SK-N-SH (cell line): ENCODE data around the gene CAP2. TPM values are rescaled to one million over a fixed set of nuclear protein-coding genes. Genes with fewer than 3 reads are reported as not detected.

Source experiments
- CTCF ChIA-PET: fragments of 300-600, 350-600 bp; formaldehyde crosslinking; extraction: SDS; loops from one replicate; lab custom pipeline; 2021; lab: Yijun Ruan, JAX
- POLR2A ChIA-PET: fragments of 350-600 bp; sonication (Branson Sonifier 250); formaldehyde crosslinking; extraction: SDS; loops from one replicate; lab custom pipeline; 2020; ENCODE audit warnings: antibody characterized with exemption, inconsistent platforms; lab: Yijun Ruan, JAX
- DNase-seq: peaks from one replicate; pipeline ENCODE4 v3.0.0; 2012
- H2AFZ ChIP-seq: fragments of 200-600 bp; sonication (generic); 2 replicates; pipeline ENCODE4 v1.8.1; 2016; ENCODE audit warnings: antibody characterized with exemption, mild to moderate bottlenecking, low read depth
- H3F3A ChIP-seq: fragments of 200-600 bp; sonication (generic); replicated peaks from 2 replicates; pipeline ENCODE3; 2016; ENCODE audit warnings: antibody characterized with exemption, mild to moderate bottlenecking; ENCODE audit not compliant: insufficient read depth
- H3K27ac ChIP-seq, 2 experiments: fragments of 200-500 bp in 1 of 2; fragments of 200-600 bp in 1 of 2; sonication (Bioruptor generic) in 1 of 2; sonication (generic), shearing (Covaris generic) in 1 of 2; 2 replicates each; pipeline versions ENCODE4 v1.5.1 to v1.6.1; 2014 to 2016; ENCODE audit warnings: low read depth in 2 of 2, inconsistent platforms in 1 of 2, low read length in 1 of 2, mild to moderate bottlenecking in 1 of 2, mixed read lengths in 1 of 2
- H3K27me3 ChIP-seq: fragments of 200-600 bp; sonication (generic), shearing (Covaris generic); 2 replicates; pipeline ENCODE4 v1.6.1; 2016; ENCODE audit warnings: mixed run types; ENCODE audit not compliant: insufficient read depth
- H3K36me3 ChIP-seq, 2 experiments: fragments of 200-500 bp in 1 of 2; fragments of 200-600 bp in 1 of 2; sonication (Bioruptor generic) in 1 of 2; sonication (generic) in 1 of 2; replicated peaks in 1 of 2; 2 replicates each; pipeline versions ENCODE3 to v1.5.1; 2014 to 2016; ENCODE audit warnings: low read length in 1 of 2, mild to moderate bottlenecking in 1 of 2; ENCODE audit not compliant: insufficient read depth in 2 of 2, control insufficient read depth in 1 of 2
- H3K4me1 ChIP-seq, 2 experiments: fragments of 200-500 bp in 1 of 2; fragments of 200-600 bp in 1 of 2; sonication (Bioruptor generic) in 1 of 2; sonication (generic), shearing (Covaris generic) in 1 of 2; 2 replicates each; pipeline versions ENCODE4 v1.5.1 to v1.6.1; 2014 to 2016; ENCODE audit warnings: low read depth in 1 of 2, low read length in 1 of 2, mixed run types in 1 of 2; ENCODE audit not compliant: insufficient read depth in 2 of 2, control insufficient read depth in 1 of 2
- H3K4me2 ChIP-seq: fragments of 200-600 bp; sonication (generic), shearing (Covaris generic); 2 replicates; pipeline ENCODE4 v1.6.1; 2017; ENCODE audit warnings: mixed run types
- H3K4me3 ChIP-seq, 2 experiments: fragments of 200-500 bp in 1 of 2; fragments of 200-600 bp in 1 of 2; sonication (Bioruptor generic) in 1 of 2; sonication (generic), shearing (Covaris generic) in 1 of 2; 2 replicates each; pipeline versions ENCODE4 v1.5.1 to v1.8.1; 2014 to 2016; ENCODE audit warnings: low read depth in 2 of 2, inconsistent platforms in 1 of 2, low read length in 1 of 2, mild to moderate bottlenecking in 1 of 2, mixed read lengths in 1 of 2, moderate library complexity in 1 of 2
- H3K79me2 ChIP-seq: fragments of 200-600 bp; sonication (generic); 2 replicates; pipeline ENCODE4 v1.8.1; 2017; ENCODE audit warnings: mild to moderate bottlenecking; ENCODE audit not compliant: insufficient read depth
- H3K9ac ChIP-seq: fragments of 200-600 bp; sonication (generic); 2 replicates; pipeline ENCODE4 v1.6.1; 2017; ENCODE audit warnings: mixed run types
- H3K9me2 ChIP-seq: fragments of 200-600 bp; sonication (generic); 2 replicates; pipeline ENCODE4 v1.6.1; 2017; ENCODE audit warnings: mixed run types
- H3K9me3 ChIP-seq: fragments of 200-600 bp; sonication (generic); 2 replicates; pipeline ENCODE4 v1.6.1; 2017; ENCODE audit warnings: mixed run types, mild to moderate bottlenecking, moderate library complexity
- H4K20me1 ChIP-seq: fragments of 200-600 bp; sonication (generic); 2 replicates; pipeline ENCODE4 v1.6.1; 2017; ENCODE audit warnings: mild to moderate bottlenecking, mixed run types; ENCODE audit not compliant: insufficient read depth
- EP300 ChIP-seq, 2 experiments: IDR thresholded peaks; 2 replicates each; pipeline versions ENCODE4 v1.4.0 to v1.6.1; 2012; ENCODE audit warnings: borderline replicate concordance in 1 of 2, low read depth in 1 of 2, low read length in 1 of 2
- FOSL2 ChIP-seq: IDR thresholded peaks from 2 replicates; pipeline ENCODE4 v1.4.0; 2012; ENCODE audit warnings: low read depth, mild to moderate bottlenecking, moderate library complexity, borderline replicate concordance
- FOXJ3 ChIP-seq: sonication (generic); formaldehyde crosslinking; IDR thresholded peaks from 2 replicates; pipeline ENCODE4 v1.5.1; 2020; ENCODE audit warnings: mild to moderate bottlenecking, missing genetic modification reagents
- FOXM1 ChIP-seq: IDR thresholded peaks from 2 replicates; pipeline ENCODE4 v1.4.0; 2012; ENCODE audit warnings: low read depth, mild to moderate bottlenecking
- GABPA ChIP-seq: IDR thresholded peaks from 2 replicates; pipeline ENCODE4 v1.4.0; 2012; ENCODE audit warnings: low read depth, mild to moderate bottlenecking
- NFIC ChIP-seq: IDR thresholded peaks from 2 replicates; pipeline ENCODE4 v1.4.0; 2012; ENCODE audit warnings: borderline replicate concordance
- PBX3 ChIP-seq: IDR thresholded peaks from 2 replicates; pipeline ENCODE4; 2012
- RCOR1 ChIP-seq: fragments of 150-350 bp; IDR thresholded peaks from 2 replicates; pipeline ENCODE4 v1.6.1; 2017; ENCODE audit warnings: antibody characterized with exemption, low read length
- RXRA ChIP-seq: IDR thresholded peaks from 2 replicates; pipeline ENCODE4 v1.4.0; 2012; ENCODE audit warnings: low read depth, mild to moderate bottlenecking, borderline replicate concordance
- SIN3A ChIP-seq: IDR thresholded peaks from 2 replicates; pipeline ENCODE4 v1.6.1; 2012; ENCODE audit warnings: low read depth, mild to moderate bottlenecking, low read length, moderate library complexity, borderline replicate concordance
- SMC3 ChIP-seq: IDR thresholded peaks from 2 replicates; pipeline ENCODE4 v1.6.1; 2012; ENCODE audit warnings: low read depth, low read length, improper control_type of control experiment
- TCF12 ChIP-seq: IDR thresholded peaks from 2 replicates; pipeline ENCODE4 v1.4.0; 2012
- TEAD4 ChIP-seq: IDR thresholded peaks from 2 replicates; pipeline ENCODE4 v1.4.0; 2012; ENCODE audit warnings: mild to moderate bottlenecking, borderline replicate concordance; ENCODE audit not compliant: insufficient read depth
- USF1 ChIP-seq: IDR thresholded peaks from 2 replicates; pipeline ENCODE4 v1.4.0; 2012; ENCODE audit warnings: low read depth, borderline replicate concordance
- WGBS: methylation state at CpG from one replicate; pipeline ENCODE4 v1.1.6; 2017; ENCODE audit warnings: low lambda C conversion rate; 5-methylcytosine and 5-hydroxymethylcytosine counted together
- polyA plus RNA-seq, 3 experiments: library from polyadenylated mRNA; depleted of rRNA; stranded (reverse); fragments of >200 nt; gene quantifications; 2 replicates each; pipeline ENCODE4 v1.2.3, GENCODE V29; 2012

Gene CAP2
- polyA plus RNA-seq, 1 of the 3 experiments (the other 2 are of a cell fraction) = 8.5 TPM

- H3K27me3 ChIP-seq = no peaks in the 10 kb centered on the region
- peaks cover 0 to 8% of the 10 kb centered on the region in 2 experiments for H3K36me3 ChIP-seq
- no peaks in the 10 kb centered on the region for H3K9me3 ChIP-seq
- WGBS = 83% methylated on average over 5 of the region's 5 CpGs
- no peak overlapping the region for H3K4me2 ChIP-seq
- H3K9me2 ChIP-seq = no peaks in the 10 kb centered on the region
- no peak overlapping the region for H3K27ac ChIP-seq
- no peak overlapping the region for H3K4me3 ChIP-seq
- H2AFZ ChIP-seq = no peak overlapping the region
- no peak for DNase-seq
- ChIA-PET POLR2A (no interaction called here), CTCF (interaction anchor here (1.0 kb wide), 2 partner anchors 118 to 735 kb away, joined by 3 read pairs; no protein-coding TSS in a partner anchor)
- no peaks in the 10 kb centered on the region for H4K20me1 ChIP-seq
- no peaks in the 10 kb centered on the region for H3K79me2 ChIP-seq
- TF ChIP-seq SIN3A = no peak
- no peak for TF ChIP-seq RXRA
- no peak for TF ChIP-seq FOXJ3
- TF ChIP-seq SMC3 = no peak
- TF ChIP-seq RCOR1 = no peak
- no peak for TF ChIP-seq GABPA
- TF ChIP-seq FOXM1 = no peak
- no peak for TF ChIP-seq EP300 (IDR thresholded peaks at IDR 0.05; ENCODE audit: borderline replicate concordance in 1 of 2, low read depth in 1 of 2, low read length in 1 of 2)
- TF ChIP-seq TCF12 = no peak
- no peak for TF ChIP-seq NFIC
- no peak for TF ChIP-seq FOSL2
- no peaks in the 10 kb centered on the region for H3F3A ChIP-seq
- no peaks in the 10 kb centered on the region for H3K4me1 ChIP-seq
- H3K9ac ChIP-seq = no peak overlapping the region
Observed at GRCh38 chr6:17466147-17466546, 72.8 kb downstream of the CAP2 start.

GRCh38 chr6:17466707-17467106, 73.3 kb downstream of the CAP2 start:
- Histone ChIP-seq H3K9me3 (no peaks in the 10 kb centered on the region), H3K36me3 (peaks cover 0 to 8% of the 10 kb centered on the region in 2 experiments), H3K9me2 (no peaks in the 10 kb centered on the region), H3K4me1 (no peaks in the 10 kb centered on the region), H3K27me3 (no peaks in the 10 kb centered on the region), H3K4me2 (no peak overlapping the region), H4K20me1 (no peaks in the 10 kb centered on the region), H3K79me2 (no peaks in the 10 kb centered on the region), H3K4me3 (no peak overlapping the region), H3K27ac (no peak overlapping the region), H3K9ac (no peak overlapping the region), H3F3A (no peaks in the 10 kb centered on the region), H2AFZ (no peak overlapping the region)
- POLR2A ChIA-PET = no interaction called here
- no peak for TF ChIP-seq SMC3
- CTCF ChIA-PET = interaction anchor here (1.0 kb wide), 2 partner anchors 117 to 735 kb away, joined by 3 read pairs; no protein-coding TSS in a partner anchor
- WGBS = 74% methylated on average over 3 of the region's 3 CpGs
- no peak for DNase-seq

- Histone ChIP-seq H3K36me3 (no peaks in the 10 kb centered on the region), H3K79me2 (no peaks in the 10 kb centered on the region), H4K20me1 (no peaks in the 10 kb centered on the region), H3K9me2 (no peaks in the 10 kb centered on the region), H3K9ac (no peak overlapping the region), H3K4me2 (no peak overlapping the region), H2AFZ (no peak overlapping the region), H3F3A (peaks cover 3% of the 10 kb centered on the region), H3K27ac (no peak overlapping the region), H3K4me1 (peaks cover 13 to 15% of the 10 kb centered on the region in 2 experiments; a peak in 3 of 4 replicates), H3K4me3 (no peak overlapping the region), H3K27me3 (no peaks in the 10 kb centered on the region), H3K9me3 (no peaks in the 10 kb centered on the region)
- ChIA-PET POLR2A (no interaction called here), CTCF (no interaction called here)
- TF ChIP-seq PBX3 (no peak), EP300 (IDR thresholded peaks at IDR 0.05; ENCODE audit: borderline replicate concordance in 1 of 2, low read depth in 1 of 2, low read length in 1 of 2) (no peak), USF1 (no peak), TEAD4 (no peak)
- DNase-seq = no peak
- WGBS = 83% methylated on average over 10 of the region's 10 CpGs
Observed at GRCh38 chr6:17469006-17469832, 75.8 kb downstream of the CAP2 start.
